ENCODE measurements around the gene ZYG11B. TPM values are rescaled to one million over a fixed set of nuclear protein-coding genes. Genes with fewer than 3 reads are reported as not detected.
"Not testable (repeated sequence)": the region's sequence is repeated elsewhere in the genome, so short reads cannot be mapped to it uniquely, and the experiment has no call there.

Gene ZYG11B
- total RNA-seq, 4 donors from 2014 or later = 23.4 to 46.2 (median 42.1) TPM

GRCh38 chr1:52746189-52746588 lies 19.9 kb downstream of the ZYG11B start:
- ATAC-seq (ENCODE audit: low FRiP score) = no peak
- TF ChIP-seq CTCF (IDR thresholded peaks at IDR 0.05) = no peak

GRCh38 chr1:52747450-52747849 lies 21.2 kb downstream of the ZYG11B start:
- DNase-seq (ENCODE audit: low spot score) (no peak), ATAC-seq (ENCODE audit: low FRiP score) (no peak)
- no peak for TF ChIP-seq CTCF (IDR thresholded peaks at IDR 0.05)

More at GRCh38 chr1:52746189-52746588, 19.9 kb downstream of the ZYG11B start:
- DNase-seq (ENCODE audit: low spot score) = no peak

GRCh38 chr1:52748119-52748518 lies 21.9 kb downstream of the ZYG11B start:
- ATAC-seq (ENCODE audit: low FRiP score) (no peak), DNase-seq (ENCODE audit: low spot score) (no peak)
- TF ChIP-seq CTCF (IDR thresholded peaks at IDR 0.05) = no peak

GRCh38 chr1:52749496-52749895 lies 23.2 kb downstream of the ZYG11B start:
- ATAC-seq (ENCODE audit: low FRiP score); DNase-seq (ENCODE audit: low spot score): not testable (repeated sequence)

- not testable (repeated sequence) for DNase-seq (ENCODE audit: low spot score)
These were observed 23.9 kb downstream of the ZYG11B start for GRCh38 chr1:52750139-52750538.

GRCh38 chr1:52751589-52752483 lies 25.6 kb downstream of the ZYG11B start:
- TF ChIP-seq CTCF (IDR thresholded peaks at IDR 0.05) = no peak
- DNase-seq (ENCODE audit: low spot score) (no peak), ATAC-seq (ENCODE audit: low FRiP score) (no peak)

More at GRCh38 chr1:52750139-52750538, 23.9 kb downstream of the ZYG11B start:
- ATAC-seq (ENCODE audit: low FRiP score) = not testable (repeated sequence)

GRCh38 chr1:52752484-52752826 lies 26.2 kb downstream of the ZYG11B start:
- no peak for DNase-seq (ENCODE audit: low spot score)
- TF ChIP-seq CTCF (IDR thresholded peaks at IDR 0.05) = no peak
- ATAC-seq (ENCODE audit: low FRiP score) = no peak

GRCh38 chr1:52753169-52753568 lies 26.9 kb downstream of the ZYG11B start:
- DNase-seq (ENCODE audit: low spot score) (no peak), ATAC-seq (ENCODE audit: low FRiP score) (no peak)
- TF ChIP-seq CTCF (IDR thresholded peaks at IDR 0.05) = no peak

Measured in omental fat pad (tissue), 4 donors.